Putamen (tissue), 1 donor: Measurements from ENCODE around the gene PTPRCAP.
"Not testable (repeated sequence)": the region's sequence is repeated elsewhere in the genome, so short reads cannot be mapped to it uniquely, and the experiment has no call there.

Experiments used
- DNase-seq: peaks from one replicate; pipeline ENCODE4 v3.0.0-alpha.2; 2016; ENCODE audit warnings: low spot score

Gene PTPRCAP

GRCh38 chr11:67440229-67441097 lies 3.0 kb upstream of the PTPRCAP start:
- DNase-seq: no peak

GRCh38 chr11:67439321-67440228 lies 2.1 kb upstream of the PTPRCAP start:
- no peak for DNase-seq

- DNase-seq: no peak
Measured at GRCh38 chr11:67438158-67438902, 848 bp upstream of the PTPRCAP start.

- DNase-seq: no peak
Measured at GRCh38 chr11:67437809-67438157, 301 bp upstream of the PTPRCAP start.

- no peak for DNase-seq
Measured at GRCh38 chr11:67436459-67437081, 912 bp downstream of the PTPRCAP start.

- DNase-seq: no peak
Measured at GRCh38 chr11:67435727-67436458, 1.6 kb downstream of the PTPRCAP start.

GRCh38 chr11:67435031-67435726 lies 2.3 kb downstream of the PTPRCAP start:
- DNase-seq: no peak

GRCh38 chr11:67434395-67434881 lies 3.0 kb downstream of the PTPRCAP start:
- no peak for DNase-seq

GRCh38 chr11:67433536-67434394 lies 3.7 kb downstream of the PTPRCAP start:
- no peak for DNase-seq

GRCh38 chr11:67432655-67433349 lies 4.7 kb downstream of the PTPRCAP start:
- DNase-seq: no peak

GRCh38 chr11:67431346-67432249 lies 5.9 kb downstream of the PTPRCAP start:
- DNase-seq: no peak

GRCh38 chr11:67429722-67430121 lies 7.8 kb downstream of the PTPRCAP start:
- no peak for DNase-seq

GRCh38 chr11:67429038-67429668 lies 8.3 kb downstream of the PTPRCAP start:
- no peak for DNase-seq

- DNase-seq: peak; percentile 97
Measured at GRCh38 chr11:67428052-67429001, 9.2 kb downstream of the PTPRCAP start, which contains the start of gene RPS6KB2. Gene RPS6KB2 (plus strand): TSS chr11:67428494. CDS start chr11:67428546, 52 bp downstream.

GRCh38 chr11:67427364-67427859 lies 10.1 kb downstream of the PTPRCAP start:
- DNase-seq: not testable (repeated sequence)
